HG03442 (cell line): ENCODE results near the gene HEXD.

ENCODE experiments used
- ATAC-seq: cut with Tn5 transposase; IDR thresholded peaks from one replicate; pipeline ENCODE4 v1.9.1; 2021; ENCODE audit warnings: mild to moderate bottlenecking, moderate library complexity; ENCODE audit not compliant: unreplicated experiment

HEXD gene

GRCh38 chr17:82414548-82415281 is 3.4 kb upstream of the HEXD start:
- no peak for ATAC-seq

- no peak for ATAC-seq
These were observed 2.8 kb upstream of the HEXD start for GRCh38 chr17:82415336-82415735.

GRCh38 chr17:82415786-82416185 is 2.4 kb upstream of the HEXD start:
- no peak for ATAC-seq

GRCh38 chr17:82416264-82416663 is 1.9 kb upstream of the HEXD start:
- no peak for ATAC-seq

- no peak for ATAC-seq
These were observed 1.4 kb upstream of the HEXD start for GRCh38 chr17:82416771-82417170.

GRCh38 chr17:82419540-82419939 is 1.4 kb downstream of the HEXD start:
- no peak for ATAC-seq

- ATAC-seq = no peak
These were observed 6.1 kb downstream of the HEXD start for GRCh38 chr17:82424001-82424862.

GRCh38 chr17:82424863-82425159 is 6.7 kb downstream of the HEXD start:
- no peak for ATAC-seq

- ATAC-seq = no peak
These were observed 10.4 kb downstream of the HEXD start for GRCh38 chr17:82428546-82428945.

GRCh38 chr17:82429824-82430223 is 11.7 kb downstream of the HEXD start:
- no peak for ATAC-seq

GRCh38 chr17:82432017-82432416 is 13.9 kb downstream of the HEXD start:
- no peak for ATAC-seq

- ATAC-seq = no peak
These were observed 15.5 kb downstream of the HEXD start for GRCh38 chr17:82433560-82434215.

GRCh38 chr17:82434216-82434565 is 16.0 kb downstream of the HEXD start:
- no peak for ATAC-seq

GRCh38 chr17:82435103-82435502 is 17.0 kb downstream of the HEXD start:
- ATAC-seq = no peak

GRCh38 chr17:82435601-82436583 is 17.7 kb downstream of the HEXD start:
- ATAC-seq = no peak

- ATAC-seq = no peak
These were observed 18.6 kb downstream of the HEXD start for GRCh38 chr17:82436601-82437324.

GRCh38 chr17:82437325-82437668 is 19.1 kb downstream of the HEXD start:
- ATAC-seq = no peak

- ATAC-seq = no peak
These were observed 20.4 kb downstream of the HEXD start for GRCh38 chr17:82438401-82439193.

- no peak for ATAC-seq
These were observed 21.2 kb downstream of the HEXD start for GRCh38 chr17:82439194-82439828.
